Gastrocnemius medialis (tissue), 4 donors: Measurements from ENCODE around the gene STK39.

Experiments used
- POLR2A ChIP-seq, 2 donors: fragments of 450-650 bp; IDR thresholded peaks; one replicate each; pipeline ENCODE4 v1.6.1; 2017; ENCODE audit warnings: antibody characterized with exemption in 2 of 2, mild to moderate bottlenecking in 2 of 2, moderate library complexity in 2 of 2
- TF ChIP-seq, protein P1 (sequence below), 5 experiments: fragments of 450-650 bp in 3 of 5; fragments of 200-600 bp in 2 of 5; sonication (generic) in 2 of 5; IDR thresholded peaks in 4 of 5; conservative IDR thresholded peaks in 1 of 5; 1 replicate in 4 of 5; 2 replicates in 1 of 5; pipeline ENCODE4 v1.5.1; 2016 to 2019; ENCODE audit warnings: antibody characterized with exemption in 5 of 5, mild to moderate bottlenecking in 3 of 5, moderate library complexity in 3 of 5

DNA sequence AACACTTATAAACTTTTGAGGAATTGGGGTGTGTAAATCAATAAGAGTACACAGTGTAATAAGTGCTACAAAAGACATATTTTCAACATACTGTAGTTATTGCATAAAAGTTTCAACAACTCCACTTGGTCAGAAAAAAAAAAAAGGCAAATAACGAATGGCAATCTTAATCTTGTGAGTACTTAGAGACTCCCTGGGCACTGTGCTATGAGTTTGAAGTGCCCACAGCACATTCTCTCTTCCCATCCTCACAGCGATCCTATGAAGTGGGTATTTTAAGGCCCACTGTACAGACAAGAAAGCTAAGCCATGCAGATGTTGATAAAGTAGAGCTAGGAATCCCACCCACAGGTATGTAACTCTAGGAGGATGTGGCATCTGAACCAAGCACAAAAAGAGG lies 112.3 kb downstream of the STK39 start:
- TF ChIP-seq, protein P1, sequence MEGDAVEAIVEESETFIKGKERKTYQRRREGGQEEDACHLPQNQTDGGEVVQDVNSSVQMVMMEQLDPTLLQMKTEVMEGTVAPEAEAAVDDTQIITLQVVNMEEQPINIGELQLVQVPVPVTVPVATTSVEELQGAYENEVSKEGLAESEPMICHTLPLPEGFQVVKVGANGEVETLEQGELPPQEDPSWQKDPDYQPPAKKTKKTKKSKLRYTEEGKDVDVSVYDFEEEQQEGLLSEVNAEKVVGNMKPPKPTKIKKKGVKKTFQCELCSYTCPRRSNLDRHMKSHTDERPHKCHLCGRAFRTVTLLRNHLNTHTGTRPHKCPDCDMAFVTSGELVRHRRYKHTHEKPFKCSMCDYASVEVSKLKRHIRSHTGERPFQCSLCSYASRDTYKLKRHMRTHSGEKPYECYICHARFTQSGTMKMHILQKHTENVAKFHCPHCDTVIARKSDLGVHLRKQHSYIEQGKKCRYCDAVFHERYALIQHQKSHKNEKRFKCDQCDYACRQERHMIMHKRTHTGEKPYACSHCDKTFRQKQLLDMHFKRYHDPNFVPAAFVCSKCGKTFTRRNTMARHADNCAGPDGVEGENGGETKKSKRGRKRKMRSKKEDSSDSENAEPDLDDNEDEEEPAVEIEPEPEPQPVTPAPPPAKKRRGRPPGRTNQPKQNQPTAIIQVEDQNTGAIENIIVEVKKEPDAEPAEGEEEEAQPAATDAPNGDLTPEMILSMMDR (IDR thresholded peaks at IDR 0.05 in 4 of 5, conservative IDR thresholded peaks at IDR 0.05 in 1 of 5) = no peak
- no peak for TF ChIP-seq POLR2A (IDR thresholded peaks at IDR 0.05)
